Measurements from ENCODE around the gene SLC37A1. TPM values are rescaled to one million over a fixed set of nuclear protein-coding genes. Genes with fewer than 3 reads are reported as not detected.

Gene SLC37A1
- polyA plus RNA-seq, 4 donors = 30.0 to 80.7 (median 37.6) TPM

DNA sequence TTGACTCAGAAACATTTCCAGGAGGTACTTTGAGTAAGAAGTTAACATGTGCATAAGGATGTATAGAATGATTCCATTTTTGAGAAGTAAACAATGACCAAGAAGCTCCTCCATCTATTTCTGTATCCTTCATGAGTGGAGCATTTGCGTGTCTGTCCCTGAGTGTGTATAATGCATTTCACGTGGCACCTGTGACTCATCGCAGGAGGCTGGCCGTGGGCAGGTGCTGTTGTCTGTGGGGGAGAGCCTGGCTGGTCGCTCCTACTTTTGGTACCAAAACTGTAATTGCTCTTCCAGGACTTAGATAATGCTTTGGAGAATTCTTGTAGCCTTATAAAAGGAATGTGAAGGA lies 16.5 kb downstream of the SLC37A1 start:
- DNase-seq = no peak
- Histone ChIP-seq H3K36me3 (ENCODE audit: control insufficient read depth in 3 of 3, insufficient read depth in 2 of 3, low read depth in 1 of 3, low read length in 3 of 3) (peaks cover 2 to 73% (median 6%) of the 10 kb centered on the region in 3 donors), H3K9me3 (ENCODE audit: control insufficient read depth in 2 of 2, insufficient read depth in 1 of 2, low read depth in 1 of 2, low read length in 1 of 2) (no peaks in the 10 kb centered on the region), H3K27me3 (ENCODE audit: control insufficient read depth in 3 of 3, insufficient read depth in 3 of 3, low read length in 3 of 3) (no peaks in the 10 kb centered on the region), H3K4me3 (ENCODE audit: low read depth in 1 of 3, low read length in 3 of 3) (no peak overlapping the region), H3K4me1 (ENCODE audit: control insufficient read depth in 3 of 3, insufficient read depth in 2 of 3, low read depth in 1 of 3, low read length in 2 of 3) (peaks cover 7 to 45% (median 17%) of the 10 kb centered on the region in 3 donors), H3K27ac (ENCODE audit: low read depth in 1 of 3, low read length in 2 of 3) (no peak overlapping the region)
- WGBS, 3 donors = 65 to 80% (median 75%) methylated on average over 5 of the region's 5 CpGs
- no peak for FAIRE-seq

DNA sequence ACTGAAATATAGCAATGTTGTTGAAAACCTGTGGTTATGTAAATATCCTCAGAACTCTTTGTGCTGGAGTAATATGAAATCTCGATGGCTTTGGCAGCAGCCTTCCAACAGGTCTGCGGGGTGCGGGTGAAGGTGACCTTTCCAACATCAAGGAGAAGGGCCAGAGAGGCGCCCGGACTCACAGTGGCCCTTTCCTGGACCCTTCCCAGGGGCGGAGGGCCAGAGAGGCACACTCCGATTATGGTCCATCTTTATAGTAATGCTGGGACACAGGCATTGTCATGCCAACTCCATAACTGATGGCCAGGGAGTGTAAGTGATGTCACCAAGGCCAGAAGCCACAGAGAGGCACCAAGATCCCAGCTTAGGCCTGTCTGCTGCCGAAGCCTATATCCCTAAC lies 18.1 kb downstream of the SLC37A1 start:
- Histone ChIP-seq H3K36me3 (ENCODE audit: control insufficient read depth in 3 of 3, insufficient read depth in 2 of 3, low read depth in 1 of 3, low read length in 3 of 3) (peaks cover 2 to 88% (median 4%) of the 10 kb centered on the region in 3 donors), H3K4me3 (ENCODE audit: low read depth in 1 of 3, low read length in 3 of 3) (no peak overlapping the region), H3K27me3 (ENCODE audit: control insufficient read depth in 3 of 3, insufficient read depth in 3 of 3, low read length in 3 of 3) (no peaks in the 10 kb centered on the region), H3K4me1 (ENCODE audit: control insufficient read depth in 3 of 3, insufficient read depth in 2 of 3, low read depth in 1 of 3, low read length in 2 of 3) (peaks cover 6 to 45% (median 11%) of the 10 kb centered on the region in 3 donors), H3K9me3 (ENCODE audit: control insufficient read depth in 2 of 2, insufficient read depth in 1 of 2, low read depth in 1 of 2, low read length in 1 of 2) (no peaks in the 10 kb centered on the region), H3K27ac (ENCODE audit: low read depth in 1 of 3, low read length in 2 of 3) (no peak overlapping the region)
- WGBS, 3 donors = 88 to 91% (median 90%) methylated on average over 8 of the region's 8 CpGs
- no peak for FAIRE-seq
- no peak for DNase-seq

GRCh38 chr21:42532466-42533181 lies 19.0 kb downstream of the SLC37A1 start:
- H3K4me1 ChIP-seq (ENCODE audit: control insufficient read depth in 3 of 3, insufficient read depth in 2 of 3, low read depth in 1 of 3, low read length in 2 of 3) = peaks cover 0 to 44% (median 4%) of the 10 kb centered on the region in 3 donors

GRCh38 chr21:42533306-42533962 lies 19.8 kb downstream of the SLC37A1 start:
- no peak for FAIRE-seq
- H3K4me3 ChIP-seq (ENCODE audit: low read depth in 1 of 3, low read length in 3 of 3) = no peak overlapping the region
- 92 to 95% (median 92%) methylated on average over 13 of the region's 13 CpGs for WGBS, 3 donors
- no peak for DNase-seq
- H3K36me3 ChIP-seq (ENCODE audit: control insufficient read depth in 3 of 3, insufficient read depth in 2 of 3, low read depth in 1 of 3, low read length in 3 of 3) = peaks cover 2 to 85% (median 8%) of the 10 kb centered on the region in 3 donors
- H3K9me3 ChIP-seq (ENCODE audit: control insufficient read depth in 2 of 2, insufficient read depth in 1 of 2, low read depth in 1 of 2, low read length in 1 of 2) = no peaks in the 10 kb centered on the region
- H3K27me3 ChIP-seq (ENCODE audit: control insufficient read depth in 3 of 3, insufficient read depth in 3 of 3, low read length in 3 of 3) = no peaks in the 10 kb centered on the region
- H3K27ac ChIP-seq (ENCODE audit: low read depth in 1 of 3, low read length in 2 of 3) = peak overlapping the region in 1 of 3 donors; percentile 37
- H3K4me1 ChIP-seq (ENCODE audit: control insufficient read depth in 3 of 3, insufficient read depth in 2 of 3, low read depth in 1 of 3, low read length in 2 of 3) = peaks cover 0 to 39% (median 0%) of the 10 kb centered on the region in 3 donors

More at GRCh38 chr21:42532466-42533181, 19.0 kb downstream of the SLC37A1 start:
- peaks cover 2 to 85% (median 8%) of the 10 kb centered on the region in 3 donors for H3K36me3 ChIP-seq (ENCODE audit: control insufficient read depth in 3 of 3, insufficient read depth in 2 of 3, low read depth in 1 of 3, low read length in 3 of 3)
- no peak overlapping the region for H3K4me3 ChIP-seq (ENCODE audit: low read depth in 1 of 3, low read length in 3 of 3)
- FAIRE-seq (no peak), DNase-seq (peak in 1 of 2 donors; percentile 59)
- peak overlapping the region in 1 of 3 donors; percentile 37 for H3K27ac ChIP-seq (ENCODE audit: low read depth in 1 of 3, low read length in 2 of 3)
- 43 to 63% (median 52%) methylated on average over 18 of the region's 18 CpGs for WGBS, 3 donors
- no peaks in the 10 kb centered on the region for H3K27me3 ChIP-seq (ENCODE audit: control insufficient read depth in 3 of 3, insufficient read depth in 3 of 3, low read length in 3 of 3)
- H3K9me3 ChIP-seq (ENCODE audit: control insufficient read depth in 2 of 2, insufficient read depth in 1 of 2, low read depth in 1 of 2, low read length in 1 of 2) = no peaks in the 10 kb centered on the region

- H3K36me3 ChIP-seq (ENCODE audit: control insufficient read depth in 3 of 3, insufficient read depth in 2 of 3, low read depth in 1 of 3, low read length in 3 of 3) = peaks cover 2 to 88% (median 8%) of the 10 kb centered on the region in 3 donors
- H3K4me3 ChIP-seq (ENCODE audit: low read depth in 1 of 3, low read length in 3 of 3) = no peak overlapping the region
- FAIRE-seq (no peak), DNase-seq (no peak)
- peaks cover 0 to 41% (median 0%) of the 10 kb centered on the region in 3 donors for H3K4me1 ChIP-seq (ENCODE audit: control insufficient read depth in 3 of 3, insufficient read depth in 2 of 3, low read depth in 1 of 3, low read length in 2 of 3)
- H3K27ac ChIP-seq (ENCODE audit: low read depth in 1 of 3, low read length in 2 of 3) = peak overlapping the region; percentile 38 to 73 (median 73)
- WGBS, 3 donors = 50 to 82% (median 65%) methylated on average over 4 of the region's 4 CpGs
- no peaks in the 10 kb centered on the region for H3K9me3 ChIP-seq (ENCODE audit: control insufficient read depth in 2 of 2, insufficient read depth in 1 of 2, low read depth in 1 of 2, low read length in 1 of 2)
- no peaks in the 10 kb centered on the region for H3K27me3 ChIP-seq (ENCODE audit: control insufficient read depth in 3 of 3, insufficient read depth in 3 of 3, low read length in 3 of 3)
Measured at GRCh38 chr21:42533963-42534355, 20.3 kb downstream of the SLC37A1 start.

DNA sequence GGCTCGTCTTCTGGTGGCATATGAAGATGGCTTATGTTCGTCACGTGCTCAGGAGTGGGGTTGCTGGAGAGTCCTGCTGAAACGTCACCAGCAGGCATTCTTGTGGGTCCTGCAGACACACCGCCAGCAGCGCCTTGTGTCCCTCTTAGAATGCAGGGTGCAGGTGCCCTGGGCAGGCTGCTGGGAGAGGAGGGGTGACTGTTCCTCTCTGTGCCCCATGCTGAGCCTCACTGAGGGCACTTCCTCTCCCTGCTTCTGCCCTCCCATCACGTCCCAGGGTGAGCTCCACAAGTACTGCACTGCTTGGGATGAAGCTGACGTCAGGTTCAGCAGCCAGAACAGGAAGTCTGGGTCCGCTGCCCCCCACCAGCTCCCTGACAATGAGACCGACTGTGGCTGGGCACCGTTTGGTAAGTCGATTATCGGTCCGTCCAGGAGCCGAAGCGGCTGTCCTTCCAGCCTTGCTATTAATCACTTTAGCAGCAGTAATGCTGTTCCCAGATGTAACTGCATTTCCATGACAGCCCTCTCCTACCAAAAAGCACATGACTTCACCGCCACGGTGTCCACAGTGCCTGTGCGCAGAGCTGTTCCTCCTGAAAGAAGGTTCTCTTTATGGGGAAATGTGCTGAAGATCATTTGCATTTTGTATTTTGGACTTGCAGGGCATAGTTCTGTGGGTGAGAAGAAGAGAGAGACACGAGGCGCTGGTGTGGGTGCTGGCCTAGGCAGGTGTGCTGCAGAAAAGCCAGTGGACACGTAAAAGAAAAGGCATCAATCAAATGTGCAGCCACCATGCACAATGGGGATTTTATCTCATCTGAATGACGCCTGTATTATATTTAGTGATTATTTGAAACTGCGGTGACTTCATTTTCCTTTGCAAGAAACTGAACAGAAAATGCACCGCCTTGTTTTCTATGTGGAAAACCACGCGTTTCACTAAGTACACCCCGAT lies 21.0 kb downstream of the SLC37A1 start:
- Histone ChIP-seq H3K4me3 (ENCODE audit: low read depth in 1 of 3, low read length in 3 of 3) (no peak overlapping the region), H3K27me3 (ENCODE audit: control insufficient read depth in 3 of 3, insufficient read depth in 3 of 3, low read length in 3 of 3) (no peaks in the 10 kb centered on the region), H3K27ac (ENCODE audit: low read depth in 1 of 3, low read length in 2 of 3) (peak overlapping the region; percentile 38 to 73 (median 73)), H3K4me1 (ENCODE audit: control insufficient read depth in 3 of 3, insufficient read depth in 2 of 3, low read depth in 1 of 3, low read length in 2 of 3) (peaks cover 0 to 41% (median 0%) of the 10 kb centered on the region in 3 donors), H3K9me3 (ENCODE audit: control insufficient read depth in 2 of 2, insufficient read depth in 1 of 2, low read depth in 1 of 2, low read length in 1 of 2) (no peaks in the 10 kb centered on the region), H3K36me3 (ENCODE audit: control insufficient read depth in 3 of 3, insufficient read depth in 2 of 3, low read depth in 1 of 3, low read length in 3 of 3) (peaks cover 2 to 87% (median 6%) of the 10 kb centered on the region in 3 donors)
- no peak for FAIRE-seq
- peak; percentile 66 to 89 for DNase-seq
- WGBS, 3 donors = 25 to 54% (median 45%) methylated on average over 28 of the region's 28 CpGs

DNA sequence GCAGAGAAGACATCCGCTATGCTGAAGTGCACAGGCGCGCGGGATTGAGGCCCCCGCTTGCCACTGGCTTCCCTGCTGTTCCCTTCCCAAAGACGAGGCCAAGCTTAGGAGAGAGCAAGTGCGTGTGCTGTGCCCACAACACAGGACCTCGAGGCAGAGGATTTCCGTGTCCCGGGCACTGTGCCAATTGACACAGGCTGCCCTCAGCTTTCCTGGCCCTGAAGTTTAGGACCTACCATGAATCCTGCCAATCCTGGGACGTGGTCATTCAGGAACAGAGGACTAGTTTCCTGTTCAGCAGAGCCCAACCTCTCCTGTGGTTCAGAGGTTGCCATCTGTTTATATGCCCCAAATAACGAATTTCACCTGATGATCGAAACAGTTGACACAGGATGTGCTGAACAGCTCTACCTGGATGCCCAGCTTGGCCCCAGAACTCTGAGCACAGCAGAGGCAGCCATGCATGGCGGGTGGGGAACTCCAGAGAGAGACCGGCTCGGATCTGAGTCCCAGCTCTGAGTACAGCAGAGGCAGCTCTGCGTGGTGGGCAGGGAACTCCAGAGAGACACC lies 22.0 kb downstream of the SLC37A1 start:
- no peaks in the 10 kb centered on the region for H3K27me3 ChIP-seq (ENCODE audit: control insufficient read depth in 3 of 3, insufficient read depth in 3 of 3, low read length in 3 of 3)
- peaks cover under 1 to 90% (median 10%) of the 10 kb centered on the region in 3 donors for H3K36me3 ChIP-seq (ENCODE audit: control insufficient read depth in 3 of 3, insufficient read depth in 2 of 3, low read depth in 1 of 3, low read length in 3 of 3)
- peaks cover 0 to 41% (median 0%) of the 10 kb centered on the region in 3 donors for H3K4me1 ChIP-seq (ENCODE audit: control insufficient read depth in 3 of 3, insufficient read depth in 2 of 3, low read depth in 1 of 3, low read length in 2 of 3)
- DNase-seq = peak in 1 of 2 donors; percentile 63
- no peaks in the 10 kb centered on the region for H3K9me3 ChIP-seq (ENCODE audit: control insufficient read depth in 2 of 2, insufficient read depth in 1 of 2, low read depth in 1 of 2, low read length in 1 of 2)
- H3K4me3 ChIP-seq (ENCODE audit: low read depth in 1 of 3, low read length in 3 of 3) = no peak overlapping the region
- peak overlapping the region; percentile 33 to 73 (median 38) for H3K27ac ChIP-seq (ENCODE audit: low read depth in 1 of 3, low read length in 2 of 3)
- FAIRE-seq = no peak
- WGBS, 3 donors = 30 to 61% (median 42%) methylated on average over 17 of the region's 17 CpGs

All from small intestine (tissue), 7 donors.